ENCODE measurements around the gene PPP1R11. TPM values are rescaled to one million over a fixed set of nuclear protein-coding genes. Genes with fewer than 3 reads are reported as not detected.

The PPP1R11 gene
- total RNA-seq, 1 donor from 2014 or later, result 73.4 TPM

GRCh38 chr6:30053682-30054081, 13.3 kb upstream of the PPP1R11 start:
- DNase-seq (ENCODE audit: low read depth), result no peak
- no peak overlapping the region for H3K4me3 ChIP-seq (ENCODE audit: low read depth, low read length)
- H3K27me3 ChIP-seq (ENCODE audit: control insufficient read depth, insufficient read depth, low read length), result no peaks in the 10 kb centered on the region
- TF ChIP-seq CTCF (IDR thresholded peaks at IDR 0.05; ENCODE audit: insufficient read depth, low read length, poor library complexity, severe bottlenecking), result no peak
- no peaks in the 10 kb centered on the region for H3K36me3 ChIP-seq (ENCODE audit: control insufficient read depth, insufficient read depth, low read length)

DNA sequence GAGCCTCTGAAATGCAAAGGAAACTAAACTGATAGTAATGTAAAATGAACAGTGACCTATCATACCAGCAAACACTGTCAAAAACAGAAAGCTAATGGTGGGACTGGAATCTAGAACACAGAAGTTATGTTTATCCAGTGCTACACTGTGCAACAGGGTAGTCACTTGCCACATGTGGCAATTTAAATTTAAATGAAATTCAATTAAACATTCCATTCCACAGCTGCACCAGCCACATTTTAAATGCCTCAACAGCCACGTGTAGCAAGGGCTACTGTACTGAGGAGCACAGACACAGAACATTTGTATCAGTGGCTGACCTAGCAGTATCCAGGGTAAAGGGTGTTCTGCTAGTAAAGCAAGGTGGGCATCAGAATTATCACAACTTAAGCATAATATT, 11.5 kb upstream of the PPP1R11 start:
- H3K36me3 ChIP-seq (ENCODE audit: control insufficient read depth, insufficient read depth, low read length), result no peaks in the 10 kb centered on the region
- no peaks in the 10 kb centered on the region for H3K27me3 ChIP-seq (ENCODE audit: control insufficient read depth, insufficient read depth, low read length)
- H3K4me3 ChIP-seq (ENCODE audit: low read depth, low read length), result no peak overlapping the region
- no peak for TF ChIP-seq CTCF (IDR thresholded peaks at IDR 0.05; ENCODE audit: insufficient read depth, low read length, poor library complexity, severe bottlenecking)
- no peak for DNase-seq (ENCODE audit: low read depth)

- DNase-seq (ENCODE audit: low read depth), result no peak
- TF ChIP-seq CTCF (IDR thresholded peaks at IDR 0.05; ENCODE audit: insufficient read depth, low read length, poor library complexity, severe bottlenecking), result no peak
These were observed 6.3 kb upstream of the PPP1R11 start for GRCh38 chr6:30060606-30061091.

DNA sequence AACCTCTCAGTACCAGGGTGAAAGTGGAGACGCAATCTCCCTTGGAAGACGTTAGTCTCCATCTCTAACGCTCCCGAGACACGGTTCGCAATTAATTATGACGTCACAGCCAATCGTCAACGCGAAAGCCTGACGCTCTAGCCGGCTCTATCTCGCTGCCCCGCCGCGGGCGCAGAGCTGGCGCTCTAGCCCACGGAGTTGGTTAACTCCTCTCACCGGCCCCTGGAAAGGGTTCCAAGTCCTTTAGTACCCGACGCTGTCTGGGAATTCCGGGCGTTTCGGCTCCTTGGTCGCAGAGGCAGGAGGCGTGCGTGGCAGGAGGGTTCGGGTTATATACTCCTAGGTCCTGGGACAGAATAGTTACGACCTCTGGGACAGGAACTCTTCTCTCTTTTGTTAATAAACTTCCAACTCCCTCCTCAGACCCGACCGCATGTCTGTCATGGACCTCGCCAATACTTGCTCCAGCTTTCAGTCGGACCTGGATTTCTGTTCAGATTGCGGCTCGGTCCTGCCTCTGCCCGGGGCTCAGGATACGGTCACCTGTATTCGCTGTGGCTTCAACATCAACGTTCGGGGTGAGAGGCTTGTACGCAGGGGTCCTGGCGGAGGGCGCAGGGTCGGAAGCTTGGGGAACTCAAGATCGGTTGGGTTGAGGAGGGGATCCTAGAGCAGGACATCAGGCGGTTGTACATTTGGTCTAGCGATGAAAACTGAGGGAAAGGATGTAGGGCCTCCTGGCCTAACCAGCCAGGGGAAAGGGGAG, 5.7 kb upstream of the PPP1R11 start, which contains the start of gene POLR1H:
TSS of gene POLR1H (plus strand) at position 174 of the 766 bp plus-strand sequence. CDS start at position 434, 260 bp downstream.
- Histone ChIP-seq H3K27me3 (ENCODE audit: control insufficient read depth, insufficient read depth, low read length) (no peaks in the 10 kb centered on the region), H3K36me3 (ENCODE audit: control insufficient read depth, insufficient read depth, low read length) (no peaks in the 10 kb centered on the region), H3K4me3 (ENCODE audit: low read depth, low read length) (peak within 1 kb of the TSS; percentile 82)
- DNase-seq (ENCODE audit: low read depth), result peak; percentile 82
- no peak for TF ChIP-seq CTCF (IDR thresholded peaks at IDR 0.05; ENCODE audit: insufficient read depth, low read length, poor library complexity, severe bottlenecking)

More at GRCh38 chr6:30060606-30061091, 6.3 kb upstream of the PPP1R11 start:
- H3K36me3 ChIP-seq (ENCODE audit: control insufficient read depth, insufficient read depth, low read length), result no peaks in the 10 kb centered on the region
- H3K4me3 ChIP-seq (ENCODE audit: low read depth, low read length), result peak overlapping the region; percentile 82
- H3K27me3 ChIP-seq (ENCODE audit: control insufficient read depth, insufficient read depth, low read length), result no peaks in the 10 kb centered on the region

- no peak for TF ChIP-seq CTCF (IDR thresholded peaks at IDR 0.05; ENCODE audit: insufficient read depth, low read length, poor library complexity, severe bottlenecking)
- Histone ChIP-seq H3K36me3 (ENCODE audit: control insufficient read depth, insufficient read depth, low read length) (no peaks in the 10 kb centered on the region), H3K4me3 (ENCODE audit: low read depth, low read length) (peak overlapping the region; percentile 82), H3K27me3 (ENCODE audit: control insufficient read depth, insufficient read depth, low read length) (no peaks in the 10 kb centered on the region)
- no peak for DNase-seq (ENCODE audit: low read depth)
These were observed 5.0 kb upstream of the PPP1R11 start for GRCh38 chr6:30061858-30062458.
